HepG2 (cell line): ENCODE results near the gene TTLL11. TPM values are rescaled to one million over a fixed set of nuclear protein-coding genes. Genes with fewer than 3 reads are reported as not detected.

Experiments used
- GFI1 ChIP-seq: sonication (generic); formaldehyde crosslinking; IDR thresholded peaks from 2 replicates; pipeline ENCODE4 v1.5.0; 2020; ENCODE audit warnings: missing genetic modification reagents, mild to moderate bottlenecking, borderline replicate concordance
- MYC ChIP-seq: sonication (generic); formaldehyde crosslinking; IDR thresholded peaks from 2 replicates; pipeline ENCODE4 v1.9.0; 2021; ENCODE audit warnings: missing genetic modification reagents, borderline replicate concordance
- SRSF9 ChIP-seq: fragments of 200-400 bp; formaldehyde crosslinking; IDR thresholded peaks from 2 replicates; pipeline ENCODE4 v1.6.1; 2018; ENCODE audit warnings: borderline replicate concordance, mild to moderate bottlenecking, low read depth, low read length; ENCODE audit not compliant: insufficient read depth, poor library complexity, severe bottlenecking
- TARDBP ChIP-seq: sonication (generic); formaldehyde crosslinking; IDR thresholded peaks from 2 replicates; pipeline ENCODE4 v1.8.0; 2022; ENCODE audit warnings: mild to moderate bottlenecking, missing genetic modification reagents
- TEAD2 ChIP-seq: sonication (generic); formaldehyde crosslinking; IDR thresholded peaks from 2 replicates; pipeline ENCODE4 v1.9.0; 2021; ENCODE audit warnings: missing genetic modification reagents
- TSC22D2 ChIP-seq: sonication (generic); formaldehyde crosslinking; IDR thresholded peaks from 2 replicates; pipeline ENCODE4 v1.5.1; 2020; ENCODE audit warnings: missing genetic modification reagents, mild to moderate bottlenecking, borderline replicate concordance
- ZNF777 ChIP-seq: sonication (generic); formaldehyde crosslinking; IDR thresholded peaks from 2 replicates; pipeline ENCODE4 v1.4.0; 2020; ENCODE audit warnings: missing genetic modification reagents
- polyA plus RNA-seq, 8 experiments: library from polyadenylated mRNA; depleted of rRNA in 3 of 8; stranded (reverse) in 7 of 8; unstranded in 1 of 8; fragments of >200 nt; fragmentation: Illumina TruSeq in 4 of 8; extraction: Trizol in 4 of 8; gene quantifications; 2 replicates each; pipeline versions ENCODE4 v1.2.1 to v1.2.3, GENCODE V29; 2011 to 2016; ENCODE audit warnings: low read depth in 4 of 8, missing spikeins in 1 of 8, mixed read lengths in 1 of 8; ENCODE audit not compliant: insufficient read depth in 1 of 8
- total RNA-seq, 5 experiments: library from RNA; depleted of rRNA; stranded (reverse); fragments of >200 nt; fragmentation: Illumina TruSeq; extraction: Trizol; gene quantifications; 2 replicates each; pipeline ENCODE4 v1.2.3, GENCODE V29; 2016; ENCODE audit warnings: low read depth in 1 of 5
- TF ChIP-seq, protein P1 (sequence below), 2 experiments: sonication (generic) in 1 of 2; formaldehyde crosslinking in 1 of 2; IDR thresholded peaks; 2 replicates each; pipeline versions ENCODE4 v1.6.1 to v1.9.0; 2014 to 2022; ENCODE audit warnings: antibody characterized with exemption in 1 of 2, borderline replicate concordance in 1 of 2, inconsistent platforms in 1 of 2, low read depth in 1 of 2, missing genetic modification reagents in 1 of 2
- TF ChIP-seq, protein P2 (sequence below): sonication (generic); formaldehyde crosslinking; IDR thresholded peaks from 2 replicates; pipeline ENCODE4 v1.9.0; 2022; ENCODE audit warnings: missing genetic modification reagents, mild to moderate bottlenecking, borderline replicate concordance
- TF ChIP-seq, protein P3 (sequence below): sonication (generic); formaldehyde crosslinking; IDR thresholded peaks from 2 replicates; pipeline ENCODE4 v1.4.0; 2020; ENCODE audit warnings: missing genetic modification reagents
- TF ChIP-seq, protein P4 (sequence below): sonication (generic); formaldehyde crosslinking; IDR thresholded peaks from 2 replicates; pipeline ENCODE4 v1.4.0; 2020; ENCODE audit warnings: mild to moderate bottlenecking, missing genetic modification reagents
- TF ChIP-seq, protein P5 (sequence below): sonication (generic); formaldehyde crosslinking; IDR thresholded peaks from 2 replicates; pipeline ENCODE4 v1.5.0; 2020; ENCODE audit warnings: mild to moderate bottlenecking, missing genetic modification reagents
- TF ChIP-seq, protein P6 (sequence below): sonication (generic); formaldehyde crosslinking; IDR thresholded peaks from 2 replicates; pipeline ENCODE4 v1.4.0; 2020; ENCODE audit warnings: missing genetic modification reagents

TTLL11 gene
- total and polyA plus RNA-seq, 2 of the 13 experiments (the other 11 are each of a cell fraction or from before 2014, with no cell fraction given), result 4.5 to 5.2 TPM

DNA sequence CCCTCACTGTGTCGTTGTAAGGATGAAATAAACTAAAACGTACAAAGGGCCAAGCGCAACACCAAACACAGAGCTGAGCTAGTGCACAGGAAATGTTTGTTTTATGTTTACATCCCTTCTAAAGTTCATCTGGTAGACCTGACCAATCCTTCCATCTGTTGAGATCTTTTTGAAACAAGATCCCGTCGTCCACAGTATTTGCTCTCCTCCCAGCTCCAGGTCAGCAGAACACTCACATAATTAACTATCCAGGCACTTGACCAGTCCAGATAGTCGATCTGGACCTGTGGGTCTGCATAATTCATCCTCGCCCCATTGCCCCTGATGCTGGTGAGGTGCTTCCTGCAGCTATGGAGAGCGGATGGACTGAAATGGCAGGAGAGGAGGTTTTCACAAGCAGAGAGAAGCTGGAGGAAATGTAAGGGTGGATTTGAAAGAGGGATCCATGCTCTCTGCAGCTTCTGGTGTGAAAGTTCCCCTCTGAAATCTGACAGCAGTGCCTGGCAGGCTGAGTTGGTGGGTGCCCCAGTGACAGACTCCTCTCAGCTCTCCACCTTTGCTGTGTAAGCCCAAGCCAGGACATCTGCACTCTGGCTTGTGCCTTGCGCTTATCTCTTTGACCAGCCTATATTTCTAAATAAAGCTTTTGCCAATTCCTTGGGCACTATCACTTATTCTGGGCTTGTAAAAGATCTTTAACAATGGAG lies 102.4 kb downstream of the TTLL11 start (continued):
- TF ChIP-seq, protein P1, sequence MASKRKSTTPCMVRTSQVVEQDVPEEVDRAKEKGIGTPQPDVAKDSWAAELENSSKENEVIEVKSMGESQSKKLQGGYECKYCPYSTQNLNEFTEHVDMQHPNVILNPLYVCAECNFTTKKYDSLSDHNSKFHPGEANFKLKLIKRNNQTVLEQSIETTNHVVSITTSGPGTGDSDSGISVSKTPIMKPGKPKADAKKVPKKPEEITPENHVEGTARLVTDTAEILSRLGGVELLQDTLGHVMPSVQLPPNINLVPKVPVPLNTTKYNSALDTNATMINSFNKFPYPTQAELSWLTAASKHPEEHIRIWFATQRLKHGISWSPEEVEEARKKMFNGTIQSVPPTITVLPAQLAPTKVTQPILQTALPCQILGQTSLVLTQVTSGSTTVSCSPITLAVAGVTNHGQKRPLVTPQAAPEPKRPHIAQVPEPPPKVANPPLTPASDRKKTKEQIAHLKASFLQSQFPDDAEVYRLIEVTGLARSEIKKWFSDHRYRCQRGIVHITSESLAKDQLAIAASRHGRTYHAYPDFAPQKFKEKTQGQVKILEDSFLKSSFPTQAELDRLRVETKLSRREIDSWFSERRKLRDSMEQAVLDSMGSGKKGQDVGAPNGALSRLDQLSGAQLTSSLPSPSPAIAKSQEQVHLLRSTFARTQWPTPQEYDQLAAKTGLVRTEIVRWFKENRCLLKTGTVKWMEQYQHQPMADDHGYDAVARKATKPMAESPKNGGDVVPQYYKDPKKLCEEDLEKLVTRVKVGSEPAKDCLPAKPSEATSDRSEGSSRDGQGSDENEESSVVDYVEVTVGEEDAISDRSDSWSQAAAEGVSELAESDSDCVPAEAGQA (IDR thresholded peaks at IDR 0.05; ENCODE audit: low read depth), result no peak
- TF ChIP-seq, protein P1 (CRISPR knock-in tag; IDR thresholded peaks at IDR 0.05; ENCODE audit: borderline replicate concordance), result no peak
- TF ChIP-seq SRSF9 (no peak), MYC (CRISPR knock-in tag) (no peak; the same call in 1 of the 2 replicates), GFI1 (0 out of 2 replicates have a peak, but pooled peaks have one; percentile 50), ZNF777 (CRISPR knock-in tag) (no peak), TEAD2 (CRISPR knock-in tag) (no peak), TSC22D2 (CRISPR knock-in tag) (no peak), TARDBP (CRISPR knock-in tag) (peak; percentile 58; the same call in 1 of the 2 replicates)
- TF ChIP-seq, protein P2, sequence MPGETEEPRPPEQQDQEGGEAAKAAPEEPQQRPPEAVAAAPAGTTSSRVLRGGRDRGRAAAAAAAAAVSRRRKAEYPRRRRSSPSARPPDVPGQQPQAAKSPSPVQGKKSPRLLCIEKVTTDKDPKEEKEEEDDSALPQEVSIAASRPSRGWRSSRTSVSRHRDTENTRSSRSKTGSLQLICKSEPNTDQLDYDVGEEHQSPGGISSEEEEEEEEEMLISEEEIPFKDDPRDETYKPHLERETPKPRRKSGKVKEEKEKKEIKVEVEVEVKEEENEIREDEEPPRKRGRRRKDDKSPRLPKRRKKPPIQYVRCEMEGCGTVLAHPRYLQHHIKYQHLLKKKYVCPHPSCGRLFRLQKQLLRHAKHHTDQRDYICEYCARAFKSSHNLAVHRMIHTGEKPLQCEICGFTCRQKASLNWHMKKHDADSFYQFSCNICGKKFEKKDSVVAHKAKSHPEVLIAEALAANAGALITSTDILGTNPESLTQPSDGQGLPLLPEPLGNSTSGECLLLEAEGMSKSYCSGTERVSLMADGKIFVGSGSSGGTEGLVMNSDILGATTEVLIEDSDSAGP, result peak; percentile 51; the same call in 1 of the 2 replicates
- TF ChIP-seq, protein P3, sequence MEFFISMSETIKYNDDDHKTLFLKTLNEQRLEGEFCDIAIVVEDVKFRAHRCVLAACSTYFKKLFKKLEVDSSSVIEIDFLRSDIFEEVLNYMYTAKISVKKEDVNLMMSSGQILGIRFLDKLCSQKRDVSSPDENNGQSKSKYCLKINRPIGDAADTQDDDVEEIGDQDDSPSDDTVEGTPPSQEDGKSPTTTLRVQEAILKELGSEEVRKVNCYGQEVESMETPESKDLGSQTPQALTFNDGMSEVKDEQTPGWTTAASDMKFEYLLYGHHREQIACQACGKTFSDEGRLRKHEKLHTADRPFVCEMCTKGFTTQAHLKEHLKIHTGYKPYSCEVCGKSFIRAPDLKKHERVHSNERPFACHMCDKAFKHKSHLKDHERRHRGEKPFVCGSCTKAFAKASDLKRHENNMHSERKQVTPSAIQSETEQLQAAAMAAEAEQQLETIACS (CRISPR knock-in tag), result no peak
- TF ChIP-seq, protein P4, sequence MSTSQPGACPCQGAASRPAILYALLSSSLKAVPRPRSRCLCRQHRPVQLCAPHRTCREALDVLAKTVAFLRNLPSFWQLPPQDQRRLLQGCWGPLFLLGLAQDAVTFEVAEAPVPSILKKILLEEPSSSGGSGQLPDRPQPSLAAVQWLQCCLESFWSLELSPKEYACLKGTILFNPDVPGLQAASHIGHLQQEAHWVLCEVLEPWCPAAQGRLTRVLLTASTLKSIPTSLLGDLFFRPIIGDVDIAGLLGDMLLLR (CRISPR knock-in tag), result no peak
- TF ChIP-seq, protein P5, sequence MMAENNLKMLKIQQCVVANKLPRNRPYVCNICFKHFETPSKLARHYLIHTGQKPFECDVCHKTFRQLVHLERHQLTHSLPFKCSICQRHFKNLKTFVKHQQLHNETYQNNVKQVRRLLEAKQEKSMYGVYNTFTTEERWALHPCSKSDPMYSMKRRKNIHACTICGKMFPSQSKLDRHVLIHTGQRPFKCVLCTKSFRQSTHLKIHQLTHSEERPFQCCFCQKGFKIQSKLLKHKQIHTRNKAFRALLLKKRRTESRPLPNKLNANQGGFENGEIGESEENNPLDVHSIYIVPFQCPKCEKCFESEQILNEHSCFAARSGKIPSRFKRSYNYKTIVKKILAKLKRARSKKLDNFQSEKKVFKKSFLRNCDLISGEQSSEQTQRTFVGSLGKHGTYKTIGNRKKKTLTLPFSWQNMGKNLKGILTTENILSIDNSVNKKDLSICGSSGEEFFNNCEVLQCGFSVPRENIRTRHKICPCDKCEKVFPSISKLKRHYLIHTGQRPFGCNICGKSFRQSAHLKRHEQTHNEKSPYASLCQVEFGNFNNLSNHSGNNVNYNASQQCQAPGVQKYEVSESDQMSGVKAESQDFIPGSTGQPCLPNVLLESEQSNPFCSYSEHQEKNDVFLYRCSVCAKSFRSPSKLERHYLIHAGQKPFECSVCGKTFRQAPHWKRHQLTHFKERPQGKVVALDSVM, result no peak
- TF ChIP-seq, protein P6, sequence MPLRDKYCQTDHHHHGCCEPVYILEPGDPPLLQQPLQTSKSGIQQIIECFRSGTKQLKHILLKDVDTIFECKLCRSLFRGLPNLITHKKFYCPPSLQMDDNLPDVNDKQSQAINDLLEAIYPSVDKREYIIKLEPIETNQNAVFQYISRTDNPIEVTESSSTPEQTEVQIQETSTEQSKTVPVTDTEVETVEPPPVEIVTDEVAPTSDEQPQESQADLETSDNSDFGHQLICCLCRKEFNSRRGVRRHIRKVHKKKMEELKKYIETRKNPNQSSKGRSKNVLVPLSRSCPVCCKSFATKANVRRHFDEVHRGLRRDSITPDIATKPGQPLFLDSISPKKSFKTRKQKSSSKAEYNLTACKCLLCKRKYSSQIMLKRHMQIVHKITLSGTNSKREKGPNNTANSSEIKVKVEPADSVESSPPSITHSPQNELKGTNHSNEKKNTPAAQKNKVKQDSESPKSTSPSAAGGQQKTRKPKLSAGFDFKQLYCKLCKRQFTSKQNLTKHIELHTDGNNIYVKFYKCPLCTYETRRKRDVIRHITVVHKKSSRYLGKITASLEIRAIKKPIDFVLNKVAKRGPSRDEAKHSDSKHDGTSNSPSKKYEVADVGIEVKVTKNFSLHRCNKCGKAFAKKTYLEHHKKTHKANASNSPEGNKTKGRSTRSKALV, result no peak
